HG03571 (cell line): ENCODE data around the gene SRGAP2C.
A peak's percentile ranks its signal among the peaks of the same experiment; 100 is the strongest.
"Not testable (repeated sequence)": the region's sequence is repeated elsewhere in the genome, so short reads cannot be mapped to it uniquely, and the experiment has no call there.

ENCODE experiments used
- ATAC-seq: cut with Tn5 transposase; IDR thresholded peaks from one replicate; pipeline ENCODE4 v1.9.1; 2021; ENCODE audit not compliant: unreplicated experiment

Gene SRGAP2C

DNA sequence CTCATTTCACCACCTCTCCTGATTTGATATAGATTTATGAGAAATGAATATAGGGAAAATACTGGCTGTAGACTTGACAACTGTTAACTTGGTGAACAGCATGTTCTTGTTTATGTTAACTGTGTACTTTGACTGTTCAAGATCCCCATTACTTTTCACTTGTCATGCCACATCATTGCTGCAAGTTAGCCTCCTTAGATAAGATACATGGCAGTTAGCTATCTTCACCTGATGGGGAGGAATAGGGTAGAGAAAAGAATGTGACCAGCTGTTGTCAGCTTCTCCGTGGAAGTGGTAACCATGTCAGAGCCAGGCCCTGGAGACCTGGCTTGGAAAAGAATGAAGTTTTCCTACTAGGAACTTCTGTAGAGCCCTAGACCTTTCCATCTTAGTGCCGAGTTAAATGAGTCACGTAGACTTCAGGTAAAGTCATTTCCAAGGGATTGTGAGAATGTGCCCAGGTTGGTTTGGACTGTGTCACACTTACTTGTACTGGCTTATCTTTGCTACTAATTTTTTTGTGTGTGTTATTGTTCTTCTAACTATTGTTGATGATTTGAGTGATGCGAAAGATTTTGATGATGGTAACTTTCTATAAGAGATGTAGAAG is 41.6 kb downstream of the SRGAP2C start:
- not testable (repeated sequence) for ATAC-seq

DNA sequence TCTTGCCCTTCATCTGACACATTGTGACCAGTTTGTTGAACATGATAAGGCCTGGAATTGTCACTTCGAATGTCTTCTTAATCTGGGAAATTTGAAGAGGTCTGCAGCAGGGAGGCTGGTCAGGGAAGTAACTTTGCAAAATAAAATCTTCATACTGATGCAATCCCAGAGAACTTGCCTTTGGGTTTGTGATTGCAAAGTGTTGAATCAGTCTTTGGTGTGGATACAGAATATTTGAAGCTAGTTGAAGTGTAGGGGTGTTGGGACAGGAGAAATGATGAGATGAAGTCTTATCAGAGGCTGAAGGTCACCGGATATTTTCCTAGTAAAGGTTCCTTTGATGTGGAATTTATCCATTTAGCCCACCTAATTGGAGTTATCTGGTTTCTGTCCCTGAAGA is 42.1 kb downstream of the SRGAP2C start:
- not testable (repeated sequence) for ATAC-seq

DNA sequence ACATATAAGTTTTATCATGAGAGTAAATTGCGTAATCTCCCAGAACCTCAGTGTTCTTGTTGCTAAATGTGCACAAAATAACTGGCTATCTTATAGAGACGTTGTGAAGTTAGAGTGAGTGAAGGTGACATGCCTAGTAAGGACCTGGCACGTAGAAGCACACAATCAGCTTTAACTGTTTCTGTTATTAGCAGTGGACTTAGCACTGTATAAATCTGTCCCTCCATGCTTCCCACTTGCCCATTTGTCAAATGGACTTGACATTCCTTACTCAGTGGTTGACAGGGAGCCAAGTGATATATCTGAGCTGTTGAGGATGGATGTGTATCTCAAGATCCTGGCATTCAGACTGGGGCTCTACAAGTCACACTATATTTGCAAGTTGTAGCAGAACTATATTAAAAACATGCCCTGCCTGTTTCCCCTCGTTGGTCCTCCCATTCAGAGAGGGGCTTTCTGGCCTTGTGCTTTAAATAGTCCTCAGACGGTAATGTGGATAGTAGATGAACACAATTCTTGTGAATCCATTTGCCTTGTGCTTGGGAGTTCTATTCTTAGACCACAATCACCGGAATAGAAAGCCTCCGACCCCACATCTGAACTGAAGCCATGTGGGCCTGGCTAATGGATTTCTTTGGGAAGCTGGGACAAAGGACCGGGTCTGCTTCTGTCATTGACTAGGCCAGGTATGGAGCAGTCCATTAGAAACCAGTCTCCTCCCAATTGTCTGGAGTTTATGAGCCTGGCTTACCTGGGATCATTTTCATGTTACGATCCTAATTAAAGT is 43.0 kb downstream of the SRGAP2C start:
- not testable (repeated sequence) for ATAC-seq

- not testable (repeated sequence) for ATAC-seq
These were observed 45.9 kb downstream of the SRGAP2C start for GRCh38 chr1:121230636-121231035.

DNA sequence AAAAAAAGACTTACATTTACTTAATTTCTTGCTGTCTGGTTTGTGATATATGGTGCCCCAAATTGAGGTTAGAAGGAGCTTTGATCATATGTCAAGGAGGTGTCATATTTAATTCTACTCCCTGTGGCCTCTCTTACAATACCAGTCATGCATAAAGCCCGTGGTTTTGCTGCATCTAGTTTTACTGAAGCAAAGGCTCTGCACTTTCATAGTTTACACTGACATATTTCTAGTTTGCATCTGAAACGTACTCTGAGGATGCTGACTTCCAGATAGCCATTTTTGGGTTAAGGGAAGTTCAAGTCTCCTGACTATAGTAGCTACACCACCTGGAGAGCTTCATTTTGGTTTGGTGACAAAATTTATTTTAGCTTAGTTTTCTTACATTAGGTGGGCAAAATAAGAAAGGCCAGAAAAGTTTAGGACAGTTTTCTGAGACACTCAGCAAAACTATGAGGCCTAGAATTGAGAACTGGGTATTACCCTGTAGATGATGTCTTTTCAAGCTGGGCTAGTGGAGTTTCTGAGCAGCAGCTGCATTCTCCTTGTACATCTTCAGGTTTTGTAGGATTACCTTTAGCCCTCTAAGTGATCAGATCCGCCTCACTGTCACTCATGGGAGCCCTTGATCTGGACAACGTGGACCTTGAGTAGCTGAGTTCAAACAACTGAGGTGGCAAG is 47.8 kb downstream of the SRGAP2C start:
- peak; percentile 59 for ATAC-seq

DNA sequence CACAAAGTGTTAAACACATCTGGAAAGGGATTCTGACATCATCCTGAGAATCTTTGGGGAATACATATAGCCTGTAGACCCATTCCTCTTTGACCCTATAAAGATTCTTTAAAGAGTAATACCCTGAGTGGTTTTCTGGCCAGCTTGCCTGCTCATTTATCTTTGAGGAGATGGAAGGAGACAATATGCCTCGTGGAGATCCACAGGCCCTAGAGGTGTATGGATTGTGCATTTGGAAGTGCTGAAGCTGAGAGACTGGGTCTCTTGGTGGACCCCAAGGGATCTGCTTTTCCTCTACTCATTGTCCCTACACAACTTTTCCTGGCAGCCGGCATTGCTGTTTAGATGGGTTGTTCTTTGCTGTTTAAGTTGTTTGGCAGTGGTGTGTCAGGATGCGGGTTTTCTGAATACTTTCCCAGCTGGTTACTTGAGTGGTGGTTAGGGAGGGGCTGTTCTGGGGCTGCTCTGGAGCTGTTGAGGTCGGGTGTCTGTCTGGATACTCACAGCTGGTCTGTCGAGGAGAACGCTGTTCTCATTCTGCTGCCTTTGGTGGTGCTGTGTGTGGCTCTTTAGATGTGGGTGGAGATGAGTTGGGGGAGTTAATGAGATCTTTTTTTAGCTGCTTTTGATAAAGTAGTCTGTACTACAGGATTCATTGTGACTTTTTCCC is 49.5 kb downstream of the SRGAP2C start:
- ATAC-seq = not testable (repeated sequence)

- ATAC-seq = peak; percentile 73
These were observed 53.6 kb downstream of the SRGAP2C start for GRCh38 chr1:121238384-121238783.

DNA sequence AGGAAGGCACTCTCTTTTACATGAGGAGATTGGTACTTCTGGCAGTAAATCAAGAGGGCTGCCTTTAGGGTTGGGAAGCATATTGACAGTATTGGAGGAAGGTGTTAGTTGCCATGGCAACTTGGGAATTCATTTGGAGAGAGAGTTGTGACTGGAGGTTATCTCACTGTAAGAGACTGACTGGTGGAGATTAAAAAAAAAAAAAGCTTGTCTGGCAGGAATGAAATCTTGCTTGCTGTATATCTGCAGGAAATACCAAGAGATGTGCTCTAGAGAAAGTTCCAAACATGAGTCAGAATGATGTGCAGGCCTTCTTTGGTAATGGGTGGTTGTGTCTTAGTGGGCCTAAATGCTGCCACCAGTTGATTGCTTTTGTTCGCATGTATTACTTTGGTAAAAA is 59.1 kb downstream of the SRGAP2C start:
- ATAC-seq = not testable (repeated sequence)

- ATAC-seq = not testable (repeated sequence)
These were observed 61.6 kb downstream of the SRGAP2C start for GRCh38 chr1:121246399-121246798.

DNA sequence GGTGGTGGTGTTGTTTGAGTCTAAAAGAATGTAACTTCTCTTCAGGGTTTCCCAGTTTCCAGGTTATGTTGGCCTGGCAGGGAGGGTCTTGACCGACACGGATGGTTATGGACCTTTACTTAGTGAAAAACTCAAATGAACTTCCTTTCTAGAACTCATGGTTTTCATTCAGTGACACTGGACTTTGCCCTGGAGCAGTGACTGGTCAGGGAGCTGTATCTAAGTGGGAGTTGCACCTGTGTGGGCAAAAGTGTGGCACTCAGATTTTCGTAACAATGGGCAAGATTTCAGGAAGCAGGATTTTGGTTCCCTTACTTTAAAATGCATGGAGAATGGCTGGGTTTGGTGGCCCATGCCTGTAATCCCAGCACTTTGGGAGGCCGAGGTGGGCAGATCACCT is 67.9 kb downstream of the SRGAP2C start:
- ATAC-seq = not testable (repeated sequence)

DNA sequence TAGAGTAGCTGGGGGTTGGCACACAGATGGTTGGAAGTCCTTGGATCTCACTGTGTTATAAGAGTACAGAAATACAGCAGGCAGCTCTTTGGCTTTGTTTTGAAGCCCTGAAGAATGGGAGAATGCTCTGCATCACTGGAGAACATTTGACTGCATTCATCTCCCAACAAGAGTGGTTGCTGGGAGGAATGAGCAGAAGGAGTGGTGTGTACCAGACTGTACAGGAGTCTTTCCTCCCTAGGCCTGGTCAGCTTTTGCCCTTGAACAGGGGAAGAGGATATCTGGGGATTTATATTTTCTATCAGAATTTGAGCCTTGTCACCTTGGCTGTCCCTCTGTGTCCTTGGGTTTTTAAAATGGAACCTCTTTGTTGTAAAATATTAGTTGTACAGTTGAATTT is 69.8 kb downstream of the SRGAP2C start:
- not testable (repeated sequence) for ATAC-seq

DNA sequence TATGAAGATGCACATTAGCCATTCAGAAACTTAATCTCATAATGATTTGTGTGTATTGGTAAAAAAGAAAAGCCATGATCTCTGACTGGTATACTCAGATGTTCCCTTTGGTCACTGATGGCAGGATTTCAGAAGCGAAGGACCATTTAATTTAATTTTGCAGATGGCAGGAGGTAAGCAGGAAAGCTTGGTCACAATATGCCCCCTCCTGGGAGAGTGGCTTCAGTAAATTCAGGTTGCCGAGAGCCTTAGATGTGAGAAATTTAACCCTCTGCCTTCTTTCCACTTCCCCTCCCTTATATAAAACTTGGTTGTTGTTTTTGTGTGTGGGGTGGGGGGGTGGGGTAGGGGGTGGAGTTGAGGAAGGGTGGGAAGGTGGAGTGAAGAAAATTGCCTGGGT is 72.9 kb downstream of the SRGAP2C start:
- not testable (repeated sequence) for ATAC-seq

GRCh38 chr1:121258134-121258533 is 73.4 kb downstream of the SRGAP2C start:
- ATAC-seq = not testable (repeated sequence)

DNA sequence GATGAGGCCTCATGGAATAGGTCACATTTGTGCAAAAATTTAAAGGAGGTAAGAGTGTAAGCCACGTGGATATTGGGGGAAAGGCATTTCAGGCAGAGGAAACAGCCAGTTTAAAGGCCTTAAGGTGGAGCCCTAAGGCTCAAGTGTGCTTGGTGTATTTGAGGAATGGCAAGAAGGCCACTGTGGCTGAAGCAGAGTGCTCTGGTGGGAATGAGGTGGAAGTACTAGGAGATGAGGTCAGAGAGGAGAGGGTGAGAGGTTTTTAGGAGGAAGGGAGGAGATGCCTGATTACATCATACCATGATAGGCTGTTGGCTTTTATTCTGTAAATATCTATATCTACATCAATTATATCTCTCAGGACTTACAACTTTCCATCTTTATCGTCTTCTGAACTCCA is 75.4 kb downstream of the SRGAP2C start:
- ATAC-seq = not testable (repeated sequence)

DNA sequence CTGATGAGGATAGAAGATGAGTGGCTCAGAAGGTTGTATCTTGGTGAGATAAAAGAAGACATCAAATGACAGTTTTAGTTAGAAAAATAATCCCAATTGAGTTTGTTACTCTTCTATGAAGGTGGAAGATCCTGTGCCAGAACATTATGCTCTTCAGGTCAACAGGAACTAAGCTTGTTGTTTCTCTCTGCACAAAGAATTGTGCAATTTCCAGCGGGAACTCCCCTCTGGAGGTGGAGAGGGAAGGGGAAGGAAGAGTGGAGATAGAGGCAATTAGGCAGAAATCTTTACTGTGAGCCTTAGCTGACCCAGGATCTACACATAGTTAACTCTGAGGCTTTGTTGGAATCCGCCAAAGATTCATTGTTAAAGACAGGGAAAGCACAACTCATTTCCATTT is 77.4 kb downstream of the SRGAP2C start:
- ATAC-seq = not testable (repeated sequence)

- ATAC-seq = peak; percentile 71
These were observed 79.0 kb downstream of the SRGAP2C start for GRCh38 chr1:121263789-121264244.

- ATAC-seq = not testable (repeated sequence)
These were observed 82.3 kb downstream of the SRGAP2C start for GRCh38 chr1:121267072-121267471.

GRCh38 chr1:121269309-121269708 is 84.5 kb downstream of the SRGAP2C start:
- ATAC-seq = not testable (repeated sequence)

- ATAC-seq = not testable (repeated sequence)
These were observed 85.2 kb downstream of the SRGAP2C start for GRCh38 chr1:121269973-121270372.

- ATAC-seq = peak; percentile 44
These were observed 86.5 kb downstream of the SRGAP2C start for GRCh38 chr1:121271143-121271715.

- ATAC-seq = not testable (repeated sequence)
These were observed 90.7 kb downstream of the SRGAP2C start for GRCh38 chr1:121275435-121275834.
